HG03139 (cell line): Measurements from ENCODE around the gene STOX1.
"Not testable (repeated sequence)": the region's sequence is repeated elsewhere in the genome, so short reads cannot be mapped to it uniquely, and the experiment has no call there.

Experiments
- ATAC-seq: cut with Tn5 transposase; IDR thresholded peaks from one replicate; pipeline ENCODE4 v1.9.1; 2021; ENCODE audit not compliant: unreplicated experiment

Gene STOX1

GRCh38 chr10:68829521-68829920, 2.2 kb downstream of the STOX1 start:
- ATAC-seq = no peak

- ATAC-seq = no peak
Observed at GRCh38 chr10:68829952-68830351, 2.6 kb downstream of the STOX1 start.

GRCh38 chr10:68831961-68832455, 4.7 kb downstream of the STOX1 start:
- no peak for ATAC-seq

DNA sequence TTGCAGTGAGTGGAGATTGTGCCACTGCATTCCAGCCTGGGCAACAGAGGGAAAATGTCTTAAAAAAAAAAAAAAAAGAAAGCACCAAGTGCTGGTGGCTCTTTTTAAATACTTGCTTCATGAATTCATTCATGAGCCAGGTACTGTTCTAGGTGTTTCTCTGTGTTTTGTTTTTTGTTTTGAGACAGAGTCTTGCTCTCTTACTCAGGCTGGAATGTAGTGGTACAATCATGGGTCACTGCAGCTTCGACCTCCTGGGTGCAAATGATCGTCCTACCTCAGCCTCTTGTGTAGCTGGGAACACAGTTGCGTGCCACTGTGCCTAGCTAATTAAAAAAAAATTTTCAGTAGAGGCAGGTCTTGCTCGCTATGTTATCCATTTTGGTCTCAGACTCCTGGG, 5.3 kb downstream of the STOX1 start:
- no peak for ATAC-seq

- ATAC-seq = no peak
Observed at GRCh38 chr10:68837626-68838322, 10.4 kb downstream of the STOX1 start.

DNA sequence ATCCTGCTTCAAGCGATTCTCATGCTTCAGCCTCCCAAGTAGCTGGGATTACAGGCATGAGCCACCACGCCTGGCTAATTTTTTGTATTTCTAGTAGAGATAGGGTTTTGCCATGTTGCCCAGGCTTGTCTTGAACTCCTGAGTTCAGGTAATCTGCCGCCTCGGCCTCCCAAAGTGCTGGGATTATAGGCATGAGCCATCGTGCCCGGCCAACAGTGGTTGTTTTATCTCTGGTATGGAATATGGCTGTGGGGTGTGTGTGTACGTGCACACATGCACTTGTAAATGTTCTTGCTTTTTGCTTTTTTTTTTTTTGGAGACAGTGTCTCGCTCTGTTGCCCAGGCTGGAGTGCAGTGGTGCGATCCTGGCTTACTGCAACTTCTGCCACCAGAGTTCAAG, 13.3 kb downstream of the STOX1 start:
- ATAC-seq = not testable (repeated sequence)

GRCh38 chr10:68848281-68848680, 20.9 kb downstream of the STOX1 start:
- no peak for ATAC-seq

DNA sequence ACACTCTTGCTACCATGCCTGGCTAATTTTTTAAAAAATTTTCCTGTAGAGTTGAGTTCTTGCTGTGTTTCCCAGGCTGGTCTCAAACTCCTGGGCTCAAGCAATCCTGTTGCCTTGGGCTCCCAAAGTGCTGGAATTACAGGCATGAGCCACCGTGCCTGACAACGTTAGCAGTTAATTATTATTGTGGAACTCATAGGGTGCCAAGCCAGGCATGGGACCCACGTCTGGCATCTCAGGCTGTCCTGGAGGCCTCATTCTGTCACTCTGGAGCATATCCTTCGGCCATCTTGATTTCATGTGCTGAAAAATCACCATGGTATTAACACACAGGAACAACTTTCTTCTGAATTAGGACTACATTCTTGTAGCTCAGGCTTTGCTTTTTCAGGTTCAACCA, 21.5 kb downstream of the STOX1 start:
- no peak for ATAC-seq

- ATAC-seq = no peak
Observed at GRCh38 chr10:68856352-68856751, 29.0 kb downstream of the STOX1 start.

GRCh38 chr10:68857005-68857404, 29.7 kb downstream of the STOX1 start:
- no peak for ATAC-seq

DNA sequence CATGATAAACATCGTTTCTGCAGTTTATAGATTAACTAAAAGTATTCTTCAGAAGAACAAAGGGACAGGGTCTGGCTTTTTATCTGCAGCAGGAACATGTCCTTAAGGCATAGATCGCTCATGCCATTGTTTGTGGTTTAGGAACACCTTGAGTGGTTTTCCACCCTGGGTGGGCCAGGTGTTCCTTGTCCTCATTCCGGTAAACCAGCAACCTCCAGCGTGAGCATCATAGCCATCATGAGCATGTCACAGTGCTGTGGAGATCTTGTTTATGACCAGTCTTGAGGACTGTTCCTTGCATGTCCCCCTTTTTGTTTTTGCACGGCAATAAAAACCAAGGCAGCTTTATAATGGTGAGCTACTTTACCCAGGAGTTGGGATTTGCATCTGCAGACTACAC, 33.9 kb downstream of the STOX1 start:
- no peak for ATAC-seq

GRCh38 chr10:68864611-68865010, 37.3 kb downstream of the STOX1 start:
- ATAC-seq = no peak

DNA sequence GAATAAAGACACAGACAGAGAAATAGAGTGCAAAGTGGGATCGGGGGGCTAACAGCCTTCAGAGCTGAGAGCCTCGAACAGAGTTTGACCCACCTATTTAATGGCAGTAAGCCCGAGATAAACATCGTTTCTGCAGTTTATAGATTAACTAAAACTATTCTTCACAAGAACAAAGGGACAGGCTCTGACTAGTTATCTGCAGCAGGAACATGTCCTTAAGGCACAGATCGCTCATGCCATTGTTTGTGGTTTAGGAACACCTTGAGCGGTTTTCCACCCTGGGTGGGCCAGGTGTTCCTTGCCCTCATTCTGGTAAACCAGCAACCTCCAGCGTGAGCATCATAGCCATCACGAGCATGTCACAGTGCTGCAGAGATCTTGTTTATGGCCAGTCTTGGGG, 40.8 kb downstream of the STOX1 start:
- ATAC-seq = not testable (repeated sequence)

- no peak for ATAC-seq
Observed at GRCh38 chr10:68869623-68870022, 42.3 kb downstream of the STOX1 start.

GRCh38 chr10:68870061-68870460, 42.7 kb downstream of the STOX1 start:
- no peak for ATAC-seq

DNA sequence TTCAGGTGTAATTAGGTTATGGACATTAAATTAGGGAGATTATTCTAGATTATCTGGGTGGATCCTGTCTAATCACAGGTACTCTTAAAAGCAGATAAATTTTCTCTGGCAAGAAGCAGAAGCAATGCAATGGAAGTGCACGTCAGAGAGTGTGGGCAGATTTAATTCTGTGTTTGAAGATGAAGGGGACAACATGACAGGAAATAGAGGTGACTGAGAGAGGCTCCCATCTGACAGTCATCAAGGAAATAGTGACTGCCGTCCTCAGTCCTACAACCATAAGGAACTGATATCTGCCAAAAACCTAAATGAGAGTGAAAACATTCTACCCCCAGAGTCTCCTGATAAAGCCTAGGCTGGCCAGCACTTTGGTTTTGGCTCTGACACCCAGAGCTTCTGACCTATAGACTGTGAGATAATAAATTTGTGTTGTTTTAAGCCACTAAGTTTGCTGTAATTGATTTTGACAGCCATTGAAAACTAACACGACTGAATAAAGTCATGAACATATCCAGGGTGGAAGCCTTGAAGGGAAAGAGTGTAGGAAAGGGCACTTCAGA, 43.3 kb downstream of the STOX1 start:
- no peak for ATAC-seq

DNA sequence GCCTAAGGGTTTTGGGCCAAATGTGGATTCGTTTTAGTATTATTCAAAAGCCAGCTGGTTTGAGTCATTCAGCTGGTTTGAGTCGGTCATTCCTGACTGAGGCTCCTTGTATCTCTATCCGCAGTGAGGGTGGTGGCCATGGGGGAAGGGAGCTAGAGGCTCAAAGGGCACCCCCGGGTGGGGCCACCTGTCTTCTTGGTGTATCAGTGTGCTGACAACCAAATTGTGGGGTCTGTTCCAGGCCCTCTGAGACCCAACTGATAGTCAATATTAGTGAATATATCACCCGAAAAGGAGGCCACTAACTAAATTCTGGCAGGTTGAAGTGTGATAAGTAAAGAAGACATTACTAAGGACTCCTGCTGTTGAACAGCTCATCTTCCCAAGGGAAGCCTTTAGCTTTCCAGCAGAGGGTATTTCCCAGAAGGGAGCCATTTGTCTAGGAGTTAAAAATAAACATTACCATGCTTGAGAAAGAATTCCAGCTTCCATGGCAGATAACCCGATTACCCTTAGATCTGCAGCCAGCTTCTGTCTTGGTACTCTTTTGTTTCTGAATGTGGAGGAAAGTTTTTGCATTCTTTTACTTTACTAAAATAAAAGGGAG, 43.9 kb downstream of the STOX1 start:
- no peak for ATAC-seq

- no peak for ATAC-seq
Observed at GRCh38 chr10:68871731-68872342, 44.5 kb downstream of the STOX1 start.

DNA sequence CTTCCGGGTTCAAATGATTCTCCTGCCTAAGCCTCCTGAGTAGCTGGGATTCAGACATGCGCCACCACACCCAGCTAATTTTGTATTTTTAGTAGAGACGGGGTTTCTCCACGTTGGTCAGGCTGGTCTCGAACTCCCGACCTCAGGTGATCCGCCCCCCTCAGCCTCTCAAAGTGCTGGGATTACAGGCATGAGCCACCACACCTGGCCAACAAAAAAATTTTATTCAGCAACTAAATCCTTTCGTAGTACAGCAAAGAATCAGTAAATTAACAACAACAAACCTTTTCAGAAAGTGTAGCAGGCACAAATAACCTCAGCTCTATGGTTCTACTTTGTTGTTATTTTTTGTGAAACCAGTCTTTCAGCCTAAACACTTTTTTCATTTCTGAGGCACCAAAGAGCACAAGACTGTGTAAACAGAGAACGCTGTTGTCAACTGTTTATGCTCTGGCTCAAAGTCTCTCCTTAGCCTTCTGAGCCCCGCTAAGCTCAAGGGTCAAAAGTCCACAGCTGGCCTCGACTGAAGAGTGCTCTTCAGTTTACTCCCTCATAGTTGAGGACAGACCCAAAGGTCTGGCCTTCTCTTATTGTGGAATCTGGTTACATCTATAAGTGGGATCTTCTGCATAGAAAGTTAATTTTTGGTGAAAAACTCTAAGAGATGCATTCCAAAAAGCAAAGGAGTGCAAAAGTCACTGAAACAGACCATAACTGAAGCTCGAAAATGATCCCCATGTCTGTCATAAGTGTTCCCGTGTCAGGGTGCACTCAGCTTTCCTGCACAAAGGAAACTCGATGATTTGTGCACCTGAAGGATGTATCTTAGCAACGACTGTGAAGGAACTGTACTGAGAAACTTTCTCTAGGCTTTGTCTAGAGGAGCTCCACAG, 49.2 kb downstream of the STOX1 start:
- ATAC-seq = no peak

GRCh38 chr10:68877482-68878110, 50.3 kb downstream of the STOX1 start:
- no peak for ATAC-seq

- ATAC-seq = no peak
Observed at GRCh38 chr10:68878496-68878895, 51.2 kb downstream of the STOX1 start.
